Vagina (tissue), 2 donors: ENCODE measurements around the gene MBP.

Experiments
- POLR2A ChIP-seq, 2 donors: fragments of 450-650 bp; IDR thresholded peaks; one replicate each; pipeline ENCODE4 v1.6.1; 2017; ENCODE audit warnings: antibody characterized with exemption in 2 of 2, mild to moderate bottlenecking in 2 of 2, moderate library complexity in 2 of 2
- POLR2AphosphoS5 ChIP-seq, 2 donors: sonication (generic); formaldehyde crosslinking; IDR thresholded peaks; one replicate each; pipeline ENCODE4 v1.9.0; 2017; ENCODE audit warnings: antibody characterized with exemption in 2 of 2, mild to moderate bottlenecking in 2 of 2, low read depth in 1 of 2; ENCODE audit not compliant: insufficient read depth in 1 of 2
- TF ChIP-seq, protein P1 (sequence below), 3 experiments: fragments of 450-650 bp in 2 of 3; fragments of 200-600 bp in 1 of 3; sonication (generic) in 1 of 3; IDR thresholded peaks; one replicate each; pipeline ENCODE4 v1.5.1; 2017 to 2019; ENCODE audit warnings: antibody characterized with exemption in 3 of 3, mild to moderate bottlenecking in 2 of 3, moderate library complexity in 2 of 3

- TF ChIP-seq, protein P1, sequence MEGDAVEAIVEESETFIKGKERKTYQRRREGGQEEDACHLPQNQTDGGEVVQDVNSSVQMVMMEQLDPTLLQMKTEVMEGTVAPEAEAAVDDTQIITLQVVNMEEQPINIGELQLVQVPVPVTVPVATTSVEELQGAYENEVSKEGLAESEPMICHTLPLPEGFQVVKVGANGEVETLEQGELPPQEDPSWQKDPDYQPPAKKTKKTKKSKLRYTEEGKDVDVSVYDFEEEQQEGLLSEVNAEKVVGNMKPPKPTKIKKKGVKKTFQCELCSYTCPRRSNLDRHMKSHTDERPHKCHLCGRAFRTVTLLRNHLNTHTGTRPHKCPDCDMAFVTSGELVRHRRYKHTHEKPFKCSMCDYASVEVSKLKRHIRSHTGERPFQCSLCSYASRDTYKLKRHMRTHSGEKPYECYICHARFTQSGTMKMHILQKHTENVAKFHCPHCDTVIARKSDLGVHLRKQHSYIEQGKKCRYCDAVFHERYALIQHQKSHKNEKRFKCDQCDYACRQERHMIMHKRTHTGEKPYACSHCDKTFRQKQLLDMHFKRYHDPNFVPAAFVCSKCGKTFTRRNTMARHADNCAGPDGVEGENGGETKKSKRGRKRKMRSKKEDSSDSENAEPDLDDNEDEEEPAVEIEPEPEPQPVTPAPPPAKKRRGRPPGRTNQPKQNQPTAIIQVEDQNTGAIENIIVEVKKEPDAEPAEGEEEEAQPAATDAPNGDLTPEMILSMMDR (IDR thresholded peaks at IDR 0.05) = no peak
- TF ChIP-seq POLR2A (IDR thresholded peaks at IDR 0.05) = no peak
- TF ChIP-seq POLR2AphosphoS5 (IDR thresholded peaks at IDR 0.05; ENCODE audit: insufficient read depth in 1 of 2, low read depth in 1 of 2) = no peak
Observed at GRCh38 chr18:77042583-77042982, 90.0 kb downstream of the MBP start.
